HepG2 (cell line): Measurements from ENCODE around the gene TMF1. TPM values are rescaled to one million over a fixed set of nuclear protein-coding genes. Genes with fewer than 3 reads are reported as not detected.

ENCODE experiments used
- ATAC-seq: fragments of 200-7000 bp; cut with Tn5 transposase; 3 replicates; pipeline ENCODE4 v1.9.1; 2020; ENCODE audit warnings: mild to moderate bottlenecking, moderate library complexity
- BruUV-seq: library from RNA; stranded (reverse); fragments of 400-500 nt; replicated peaks from 2 replicates; lab custom pipeline; 2021; lab: Mats Ljungman, UMichigan
- CTCF ChIA-PET: fragments of 300-600 bp; formaldehyde crosslinking; extraction: SDS; loops from one replicate; lab custom pipeline; 2021; ENCODE audit warnings: low total read pairs, inconsistent platforms, low intra/inter-chr PET ratio; lab: Yijun Ruan, JAX
- POLR2A ChIA-PET: fragments of 350-600 bp; sonication (Branson Sonifier 250); formaldehyde crosslinking; loops from one replicate; lab custom pipeline; 2020; ENCODE audit warnings: antibody characterized with exemption, inconsistent platforms; lab: Yijun Ruan, JAX
- DNase-seq: peaks from one replicate; pipeline ENCODE4 v3.0.0-alpha.2; 2015; ENCODE audit warnings: low spot score
- FAIRE-seq: peaks from 3 replicates; lab custom pipeline; 2011; peaks lifted over from hg19 to GRCh38; lab: Jason Lieb, UNC
- H2AFZ ChIP-seq: one replicate; pipeline ENCODE4 v1.6.1; 2011; ENCODE audit warnings: low read length, inconsistent platforms
- H3K27ac ChIP-seq: fragments of 300-600 bp; 3 replicates; pipeline ENCODE4 v1.8.0; 2011; ENCODE audit warnings: mixed run types, mild to moderate bottlenecking, mixed read lengths, low read length, inconsistent platforms; ENCODE audit not compliant: insufficient read depth; ENCODE audit errors: extremely low read length
- H3K27me3 ChIP-seq, 2 experiments: fragments of 200-600 bp in 1 of 2; 2 replicates in 1 of 2; 3 replicates in 1 of 2; pipeline versions ENCODE4 v1.6.0 to v1.8.0; 2011; ENCODE audit warnings: low read length in 2 of 2, mild to moderate bottlenecking in 2 of 2, moderate library complexity in 2 of 2, inconsistent platforms in 1 of 2; ENCODE audit not compliant: insufficient read depth in 2 of 2, control insufficient read depth in 1 of 2
- H3K36me3 ChIP-seq, 2 experiments: fragments of 200-600 bp in 1 of 2; replicated peaks in 1 of 2; 2 replicates in 1 of 2; 3 replicates in 1 of 2; pipeline versions ENCODE4 v1.5.1 to v1.8.0; 2011; ENCODE audit warnings: low read length in 2 of 2, inconsistent platforms in 1 of 2; ENCODE audit not compliant: insufficient read depth in 2 of 2, control insufficient read depth in 1 of 2
- H3K4me1 ChIP-seq: 2 replicates; pipeline ENCODE4 v1.5.1; 2012; ENCODE audit warnings: low read length, inconsistent platforms; ENCODE audit not compliant: insufficient read depth
- H3K4me2 ChIP-seq: 2 replicates; pipeline ENCODE4 v1.6.0; 2011; ENCODE audit warnings: low read depth, low read length, inconsistent platforms
- H3K4me3 ChIP-seq, 3 experiments: fragments of 200-600 bp in 1 of 3; sonication (generic), shearing (Covaris generic) in 1 of 3; replicated peaks in 1 of 3; 2 replicates each; pipeline ENCODE4 v1.5.1; 2011 to 2016; ENCODE audit warnings: low read length in 3 of 3, inconsistent platforms in 2 of 3, low read depth in 2 of 3, mild to moderate bottlenecking in 2 of 3, control low read depth in 1 of 3, mixed read lengths in 1 of 3; ENCODE audit not compliant: insufficient read depth in 1 of 3
- H3K79me2 ChIP-seq: one replicate; pipeline ENCODE4 v1.6.1; 2011; ENCODE audit warnings: low read length, inconsistent platforms; ENCODE audit not compliant: insufficient read depth
- H3K9ac ChIP-seq: 2 replicates; pipeline ENCODE4 v1.6.0; 2011; ENCODE audit warnings: mild to moderate bottlenecking, low read depth, low read length, inconsistent platforms; ENCODE audit not compliant: insufficient read depth
- H3K9me3 ChIP-seq: 2 replicates; pipeline ENCODE4 v1.5.1; 2012; ENCODE audit warnings: mild to moderate bottlenecking, low read length
- H4K20me1 ChIP-seq: 2 replicates; pipeline ENCODE4 v1.6.0; 2011; ENCODE audit warnings: inconsistent platforms, mild to moderate bottlenecking, low read length, moderate library complexity; ENCODE audit not compliant: insufficient read depth
- ATF1 ChIP-seq: IDR thresholded peaks from 2 replicates; pipeline ENCODE4 v1.6.1; 2016; ENCODE audit warnings: mild to moderate bottlenecking, control low read depth
- CCDC6 ChIP-seq: sonication (generic); formaldehyde crosslinking; IDR thresholded peaks from 2 replicates; pipeline ENCODE4 v1.8.1; 2022; ENCODE audit warnings: mild to moderate bottlenecking, missing genetic modification reagents, moderate library complexity
- HOXA3 ChIP-seq: sonication (generic); formaldehyde crosslinking; IDR thresholded peaks from 2 replicates; pipeline ENCODE4 v1.5.0; 2020; ENCODE audit warnings: missing genetic modification reagents
- MAF1 ChIP-seq: sonication (generic); formaldehyde crosslinking; IDR thresholded peaks from 2 replicates; pipeline ENCODE4 v1.5.0; 2020; ENCODE audit warnings: missing genetic modification reagents, borderline replicate concordance
- NFKBIZ ChIP-seq: IDR thresholded peaks from 2 replicates; pipeline ENCODE4 v1.6.1; 2018; ENCODE audit warnings: missing genetic modification reagents, missing compliant biosample characterization
- PRPF4 ChIP-seq: fragments of 200-400 bp; formaldehyde crosslinking; IDR thresholded peaks from 2 replicates; pipeline ENCODE4 v1.6.1; 2016; ENCODE audit warnings: low read length, low read depth; ENCODE audit not compliant: poor library complexity, severe bottlenecking
- RFXAP ChIP-seq: sonication (generic); formaldehyde crosslinking; IDR thresholded peaks from 2 replicates; pipeline ENCODE4 v1.4.0; 2020; ENCODE audit warnings: missing genetic modification reagents, borderline replicate concordance
- SNAPC5 ChIP-seq: sonication (generic); formaldehyde crosslinking; IDR thresholded peaks from 2 replicates; pipeline ENCODE4 v1.8.1; 2023; ENCODE audit warnings: mild to moderate bottlenecking, missing genetic modification reagents, borderline replicate concordance
- SPEN ChIP-seq: sonication (generic); formaldehyde crosslinking; IDR thresholded peaks from 2 replicates; pipeline ENCODE4 v1.5.1; 2020; ENCODE audit warnings: low read depth, mild to moderate bottlenecking, missing genetic modification reagents
- ZNF367 ChIP-seq: sonication (generic); formaldehyde crosslinking; IDR thresholded peaks from 2 replicates; pipeline ENCODE4 v1.4.0; 2020; ENCODE audit warnings: missing genetic modification reagents, borderline replicate concordance
- ZNF383 ChIP-seq: sonication (generic); formaldehyde crosslinking; IDR thresholded peaks from 2 replicates; pipeline ENCODE4 v1.4.0; 2020; ENCODE audit warnings: missing genetic modification reagents, mild to moderate bottlenecking, borderline replicate concordance
- ZNF567 ChIP-seq: sonication (generic); formaldehyde crosslinking; IDR thresholded peaks from 2 replicates; pipeline ENCODE4 v1.8.1; 2023; ENCODE audit warnings: mild to moderate bottlenecking, missing genetic modification reagents, borderline replicate concordance
- ZNF569 ChIP-seq: sonication (generic); formaldehyde crosslinking; IDR thresholded peaks from 2 replicates; pipeline ENCODE4 v1.5.0; 2020; ENCODE audit warnings: mild to moderate bottlenecking, missing genetic modification reagents, moderate library complexity, borderline replicate concordance
- ZNF615 ChIP-seq: sonication (generic); formaldehyde crosslinking; IDR thresholded peaks from 2 replicates; pipeline ENCODE4 v1.5.0; 2020; ENCODE audit warnings: mild to moderate bottlenecking, missing genetic modification reagents, borderline replicate concordance
- ZNF644 ChIP-seq: IDR thresholded peaks from 2 replicates; pipeline ENCODE4 v1.6.1; 2016; ENCODE audit warnings: low read depth
- WGBS: methylation state at CpG from one replicate; pipeline ENCODE4 v1.1.6; 2017; ENCODE audit warnings: low lambda C conversion rate; 5-methylcytosine and 5-hydroxymethylcytosine counted together
- in situ Hi-C: cut with HindIII; loops from 2 replicates; pipeline ENCODE4 v1.10.0; 2017; ENCODE audit warnings: low pct_unique_long_range_greater_than_20kb; ENCODE audit not compliant: extremely low pct_ligation_motif_present
- intact Hi-C: fragments of 100-400 bp; cut with micrococcal nuclease; formaldehyde crosslinking; loops from one replicate; pipeline ENCODE4 v1.10.0; 2022; ENCODE audit not compliant: unreplicated experiment
- polyA plus RNA-seq, 8 experiments: library from polyadenylated mRNA; depleted of rRNA in 3 of 8; stranded (reverse) in 7 of 8; unstranded in 1 of 8; fragments of >200 nt; fragmentation: Illumina TruSeq in 4 of 8; extraction: Trizol in 4 of 8; gene quantifications; 2 replicates each; pipeline versions ENCODE4 v1.2.1 to v1.2.3, GENCODE V29; 2011 to 2016; ENCODE audit warnings: low read depth in 4 of 8, missing spikeins in 1 of 8, mixed read lengths in 1 of 8; ENCODE audit not compliant: insufficient read depth in 1 of 8
- total RNA-seq, 5 experiments: library from RNA; depleted of rRNA; stranded (reverse); fragments of >200 nt; fragmentation: Illumina TruSeq; extraction: Trizol; gene quantifications; 2 replicates each; pipeline ENCODE4 v1.2.3, GENCODE V29; 2016; ENCODE audit warnings: low read depth in 1 of 5
- TF ChIP-seq, protein P1 (sequence below): sonication (generic); formaldehyde crosslinking; IDR thresholded peaks from 2 replicates; pipeline ENCODE4 v1.4.0; 2020; ENCODE audit warnings: missing genetic modification reagents, low read depth, mild to moderate bottlenecking, borderline replicate concordance

TMF1 gene
- total and polyA plus RNA-seq, 2 of the 13 experiments (the other 11 are each of a cell fraction or from before 2014, with no cell fraction given) = 12.1 to 38.4 TPM

DNA sequence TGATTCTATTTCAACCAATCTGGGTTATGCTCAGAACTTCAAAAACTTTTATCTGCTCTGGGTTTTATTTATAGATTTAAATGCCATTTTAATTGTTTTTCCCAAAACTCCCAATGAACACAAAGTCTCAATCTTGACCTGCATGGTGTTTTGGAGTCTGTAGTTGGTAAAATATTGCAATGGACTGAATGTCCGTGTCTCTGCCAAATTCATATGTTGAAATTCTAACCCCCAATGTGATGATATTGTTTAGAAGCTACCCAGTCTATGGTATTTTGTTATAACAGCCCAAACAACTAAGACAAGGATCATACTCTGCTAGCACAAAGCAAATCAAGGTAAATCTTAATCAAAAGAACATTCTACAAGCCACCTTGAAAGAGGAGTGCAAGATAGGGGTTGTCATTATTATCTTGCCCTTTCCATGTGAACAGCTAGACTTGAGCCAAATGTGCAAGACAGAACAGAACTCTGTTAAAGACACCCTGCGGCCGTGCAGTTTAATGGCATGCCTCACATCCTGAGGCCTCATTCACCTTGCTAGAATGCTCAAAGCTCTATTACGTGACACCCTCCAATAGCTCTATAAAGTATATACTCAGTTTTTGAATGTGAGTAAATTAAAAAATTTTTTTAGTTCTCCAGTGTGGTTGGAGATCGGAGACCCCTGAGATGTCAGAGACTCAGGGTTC is 46.2 kb downstream of the TMF1 start:
- BruUV-seq = no TSS peak
- intact Hi-C loops (no loop called here), in situ Hi-C loops (no loop called here)
- Histone ChIP-seq H2AFZ (no peak overlapping the region), H3K4me1 (no peaks in the 10 kb centered on the region), H3K79me2 (no peaks in the 10 kb centered on the region), H3K27me3 (no peaks in the 10 kb centered on the region), H3K9ac (no peak overlapping the region), H3K9me3 (no peaks in the 10 kb centered on the region), H3K36me3 (peaks cover 3 to 12% of the 10 kb centered on the region in 2 experiments), H4K20me1 (no peaks in the 10 kb centered on the region), H3K4me3 (no peak overlapping the region), H3K4me2 (no peak overlapping the region), H3K27ac (no peak overlapping the region)
- no peak for ATAC-seq
- TF ChIP-seq HOXA3 (CRISPR knock-in tag) (no peak), ZNF567 (no peak), ZNF383 (CRISPR knock-in tag) (no peak), SPEN (no peak), PRPF4 (no peak), RFXAP (CRISPR knock-in tag) (no peak), MAF1 (CRISPR knock-in tag) (no peak), ZNF569 (CRISPR knock-in tag) (no peak), ATF1 (no peak), ZNF367 (CRISPR knock-in tag) (no peak), SNAPC5 (no peak), ZNF615 (CRISPR knock-in tag) (no peak), NFKBIZ (CRISPR knock-in tag) (no peak), CCDC6 (no peak), ZNF644 (CRISPR knock-in tag) (no peak)
- TF ChIP-seq, protein P1, sequence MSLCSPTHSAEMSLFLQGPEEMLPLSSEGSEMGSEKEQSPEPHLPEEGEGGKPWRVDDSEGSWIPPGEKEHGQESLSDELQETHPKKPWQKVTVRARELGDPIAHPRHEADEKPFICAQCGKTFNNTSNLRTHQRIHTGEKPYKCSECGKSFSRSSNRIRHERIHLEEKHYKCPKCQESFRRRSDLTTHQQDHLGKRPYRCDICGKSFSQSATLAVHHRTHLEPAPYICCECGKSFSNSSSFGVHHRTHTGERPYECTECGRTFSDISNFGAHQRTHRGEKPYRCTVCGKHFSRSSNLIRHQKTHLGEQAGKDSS (CRISPR knock-in tag) = no peak
- WGBS = 98% methylated on average over 5 of the region's 5 CpGs
- no peak for FAIRE-seq
- DNase-seq = no peak
- ChIA-PET POLR2A (no interaction called here), CTCF (no interaction called here)
